HG03060 (cell line): ENCODE measurements around the gene CSF1R.

Experiments used
- ATAC-seq: cut with Tn5 transposase; IDR thresholded peaks from one replicate; pipeline ENCODE4 v1.9.1; 2021; ENCODE audit warnings: low read depth, moderate number of reproducible peaks; ENCODE audit not compliant: unreplicated experiment

The CSF1R gene

GRCh38 chr5:150085950-150086715 lies at the start of gene CSF1R:
TSS of gene CSF1R (minus strand) at chr5:150086554. CDS start at chr5:150086427, 127 bp downstream.
- no peak for ATAC-seq

- no peak for ATAC-seq
Measured at GRCh38 chr5:150135557-150136304, 49.4 kb upstream of the CSF1R start.

GRCh38 chr5:150134198-150134588 lies 47.8 kb upstream of the CSF1R start:
- ATAC-seq: no peak

GRCh38 chr5:150133581-150134197 lies 47.3 kb upstream of the CSF1R start:
- ATAC-seq: no peak

GRCh38 chr5:150132740-150133139 lies 46.4 kb upstream of the CSF1R start:
- no peak for ATAC-seq

- no peak for ATAC-seq
Measured at GRCh38 chr5:150131978-150132694, 45.8 kb upstream of the CSF1R start.

- no peak for ATAC-seq
Measured at GRCh38 chr5:150131461-150131860, 45.1 kb upstream of the CSF1R start.

GRCh38 chr5:150130493-150130922 lies 44.2 kb upstream of the CSF1R start:
- no peak for ATAC-seq

GRCh38 chr5:150129813-150130492 lies 43.6 kb upstream of the CSF1R start:
- ATAC-seq: no peak

GRCh38 chr5:150129454-150129812 lies 43.1 kb upstream of the CSF1R start:
- no peak for ATAC-seq

- no peak for ATAC-seq
Measured at GRCh38 chr5:150126921-150127265, 40.5 kb upstream of the CSF1R start.

GRCh38 chr5:150126199-150126920 lies 40.0 kb upstream of the CSF1R start:
- no peak for ATAC-seq

GRCh38 chr5:150125334-150125733 lies 39.0 kb upstream of the CSF1R start:
- ATAC-seq: no peak

- ATAC-seq: no peak
Measured at GRCh38 chr5:150124596-150124995, 38.2 kb upstream of the CSF1R start.

- no peak for ATAC-seq
Measured at GRCh38 chr5:150124111-150124557, 37.8 kb upstream of the CSF1R start.

GRCh38 chr5:150123542-150123941 lies 37.2 kb upstream of the CSF1R start:
- ATAC-seq: no peak

GRCh38 chr5:150122536-150123481 lies 36.5 kb upstream of the CSF1R start:
- no peak for ATAC-seq

- ATAC-seq: no peak
Measured at GRCh38 chr5:150122158-150122510, 35.8 kb upstream of the CSF1R start.
